ENCODE results near the gene PLBD2.

GRCh38 chr12:113427882-113428281 lies 69.5 kb downstream of the PLBD2 start:
- TF ChIP-seq POLR2AphosphoS5 (IDR thresholded peaks at IDR 0.05; ENCODE audit: low read depth, low read length) (no peak), SIN3A (IDR thresholded peaks at IDR 0.05; ENCODE audit: borderline replicate concordance, insufficient read depth, low read length) (no peak), FOXP2 (optimal IDR thresholded peaks at IDR 0.05; ENCODE audit: borderline replicate concordance, extremely low read depth, extremely low read length, insufficient read depth) (no peak), REST (IDR thresholded peaks at IDR 0.05; ENCODE audit: insufficient read depth in 1 of 2, low read depth in 2 of 2, low read length in 2 of 2) (no peak)
